ENCODE data around the gene PAQR7.
A peak's percentile ranks its signal among the peaks of the same experiment; 100 is the strongest.

The PAQR7 gene

GRCh38 chr1:25828491-25828890 lies 47.0 kb downstream of the PAQR7 start:
- ATAC-seq (ENCODE audit: low read depth) (no peak), DNase-seq (ENCODE audit: low spot score) (no peak)
- Histone ChIP-seq H3K4me3 (ENCODE audit: severe bottlenecking) (no peak overlapping the region), H3K27ac (ENCODE audit: poor library complexity, severe bottlenecking) (no peak overlapping the region), H3K4me1 (ENCODE audit: insufficient read depth, poor library complexity, severe bottlenecking) (no peaks in the 10 kb centered on the region), H3K9me3 (ENCODE audit: severe bottlenecking) (no peaks in the 10 kb centered on the region), H3K27me3 (ENCODE audit: insufficient read depth, poor library complexity, severe bottlenecking) (no peaks in the 10 kb centered on the region), H3K36me3 (ENCODE audit: low read depth) (peaks cover 81% of the 10 kb centered on the region)
- no peak for TF ChIP-seq CTCF (IDR thresholded peaks at IDR 0.05; ENCODE audit: poor library complexity, severe bottlenecking)

- no peak for ATAC-seq (ENCODE audit: low read depth)
- DNase-seq (ENCODE audit: low spot score), result no peak
- Histone ChIP-seq H3K27ac (ENCODE audit: poor library complexity, severe bottlenecking) (no peak overlapping the region), H3K4me3 (ENCODE audit: severe bottlenecking) (no peak overlapping the region), H3K4me1 (ENCODE audit: insufficient read depth, poor library complexity, severe bottlenecking) (no peaks in the 10 kb centered on the region), H3K36me3 (ENCODE audit: low read depth) (peaks cover 62% of the 10 kb centered on the region), H3K9me3 (ENCODE audit: severe bottlenecking) (no peaks in the 10 kb centered on the region), H3K27me3 (ENCODE audit: insufficient read depth, poor library complexity, severe bottlenecking) (no peaks in the 10 kb centered on the region)
- TF ChIP-seq CTCF (IDR thresholded peaks at IDR 0.05; ENCODE audit: poor library complexity, severe bottlenecking), result no peak
Observed at GRCh38 chr1:25826571-25826970, 48.9 kb downstream of the PAQR7 start.

- no peak for TF ChIP-seq CTCF (IDR thresholded peaks at IDR 0.05; ENCODE audit: poor library complexity, severe bottlenecking)
- ATAC-seq (ENCODE audit: low read depth) (no peak), DNase-seq (ENCODE audit: low spot score) (no peak)
- Histone ChIP-seq H3K9me3 (ENCODE audit: severe bottlenecking) (no peaks in the 10 kb centered on the region), H3K4me3 (ENCODE audit: severe bottlenecking) (no peak overlapping the region), H3K4me1 (ENCODE audit: insufficient read depth, poor library complexity, severe bottlenecking) (no peaks in the 10 kb centered on the region), H3K27me3 (ENCODE audit: insufficient read depth, poor library complexity, severe bottlenecking) (no peaks in the 10 kb centered on the region), H3K27ac (ENCODE audit: poor library complexity, severe bottlenecking) (no peak overlapping the region), H3K36me3 (ENCODE audit: low read depth) (peaks cover 53% of the 10 kb centered on the region)
Observed at GRCh38 chr1:25825605-25826004, 49.9 kb downstream of the PAQR7 start.

GRCh38 chr1:25821630-25822091 lies 53.8 kb downstream of the PAQR7 start:
- no peaks in the 10 kb centered on the region for H3K9me3 ChIP-seq (ENCODE audit: severe bottlenecking)
- H3K36me3 ChIP-seq (ENCODE audit: low read depth), result peaks cover 14% of the 10 kb centered on the region
- no peak for TF ChIP-seq CTCF (IDR thresholded peaks at IDR 0.05; ENCODE audit: poor library complexity, severe bottlenecking)
- peak overlapping the region; percentile 58 for H3K27ac ChIP-seq (ENCODE audit: poor library complexity, severe bottlenecking)
- no peak overlapping the region for H3K4me3 ChIP-seq (ENCODE audit: severe bottlenecking)
- ATAC-seq (ENCODE audit: low read depth), result no peak
- H3K27me3 ChIP-seq (ENCODE audit: insufficient read depth, poor library complexity, severe bottlenecking), result no peaks in the 10 kb centered on the region
- no peak for DNase-seq (ENCODE audit: low spot score)
- no peaks in the 10 kb centered on the region for H3K4me1 ChIP-seq (ENCODE audit: insufficient read depth, poor library complexity, severe bottlenecking)

- Histone ChIP-seq H3K9me3 (ENCODE audit: severe bottlenecking) (no peaks in the 10 kb centered on the region), H3K27me3 (ENCODE audit: insufficient read depth, poor library complexity, severe bottlenecking) (no peaks in the 10 kb centered on the region), H3K4me1 (ENCODE audit: insufficient read depth, poor library complexity, severe bottlenecking) (no peaks in the 10 kb centered on the region), H3K36me3 (ENCODE audit: low read depth) (peaks cover 14% of the 10 kb centered on the region), H3K27ac (ENCODE audit: poor library complexity, severe bottlenecking) (peak overlapping the region; percentile 58), H3K4me3 (ENCODE audit: severe bottlenecking) (peak overlapping the region; percentile 61)
- TF ChIP-seq CTCF (IDR thresholded peaks at IDR 0.05; ENCODE audit: poor library complexity, severe bottlenecking), result no peak
- ATAC-seq (ENCODE audit: low read depth) (no peak), DNase-seq (ENCODE audit: low spot score) (no peak)
Observed at GRCh38 chr1:25821112-25821476, 54.4 kb downstream of the PAQR7 start.

Data from RWPE2 (cell line).